Choroid plexus epithelial cell (primary cell): ENCODE results near the gene APC.

Experiments
- DNase-seq: peaks from one replicate; pipeline ENCODE4 v3.0.0-alpha.2; 2010; ENCODE audit warnings: low read depth
- H3K4me3 ChIP-seq: 2 replicates; pipeline ENCODE4 v1.5.1; 2011; ENCODE audit warnings: low read depth, mild to moderate bottlenecking, control low read depth, low read length, moderate library complexity
- CTCF ChIP-seq: conservative IDR thresholded peaks from 2 replicates; pipeline ENCODE4 v1.5.1; 2011; ENCODE audit warnings: low read depth, mild to moderate bottlenecking, control low read depth, inconsistent platforms, low read length, moderate library complexity

Gene APC

GRCh38 chr5:112869948-112870347 lies 132.3 kb downstream of the APC start:
- H3K4me3 ChIP-seq = no peak overlapping the region
- DNase-seq = no peak
- no peak for TF ChIP-seq CTCF

DNA sequence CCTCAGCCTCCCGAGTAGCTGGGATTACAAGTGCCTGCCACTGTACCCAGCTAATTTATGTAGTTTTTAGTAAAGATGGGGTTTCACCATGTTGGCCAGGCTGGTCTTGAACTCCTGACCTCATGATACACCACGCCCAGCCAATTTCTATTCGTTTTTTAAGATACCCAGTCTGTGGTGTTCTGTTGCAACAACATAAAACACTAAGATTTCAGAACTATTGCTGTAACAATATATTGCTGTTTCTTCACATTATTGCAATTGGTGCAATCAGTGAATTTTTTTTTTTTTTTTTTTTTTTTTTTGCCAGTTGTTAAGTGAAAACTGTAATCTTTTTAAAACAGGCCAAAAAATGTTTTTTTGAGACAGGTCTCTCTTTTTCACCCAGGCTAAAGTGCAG lies 133.3 kb downstream of the APC start:
- TF ChIP-seq CTCF = no peak
- no peak overlapping the region for H3K4me3 ChIP-seq
- no peak for DNase-seq

- no peak overlapping the region for H3K4me3 ChIP-seq
- TF ChIP-seq CTCF = no peak
- DNase-seq = no peak
Observed at GRCh38 chr5:112876362-112876761, 138.7 kb downstream of the APC start.

GRCh38 chr5:112878101-112878500 lies 140.4 kb downstream of the APC start:
- no peak overlapping the region for H3K4me3 ChIP-seq
- DNase-seq = no peak
- no peak for TF ChIP-seq CTCF

DNA sequence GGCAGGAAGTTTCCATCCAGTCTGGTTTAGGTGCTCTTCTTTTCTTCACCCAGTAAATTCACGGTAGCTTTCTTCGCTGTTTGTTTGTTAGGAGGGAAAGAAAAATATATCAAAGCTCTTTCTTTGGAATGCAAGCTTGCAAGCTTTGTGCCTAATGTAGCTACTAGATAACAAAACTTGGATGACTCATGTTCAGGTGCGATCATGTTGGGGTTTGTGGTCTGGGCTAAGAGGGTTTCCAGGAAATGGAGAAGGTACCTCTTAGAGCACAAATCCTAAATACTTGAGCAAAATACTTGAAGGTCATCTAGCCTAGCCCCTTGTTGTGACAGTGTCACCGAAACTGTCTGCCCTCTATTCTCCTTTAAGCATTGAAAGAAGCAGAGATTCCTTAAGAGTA lies 141.1 kb downstream of the APC start:
- TF ChIP-seq CTCF = no peak
- peak; percentile 67 for DNase-seq
- no peak overlapping the region for H3K4me3 ChIP-seq

GRCh38 chr5:112880219-112880964 lies 142.7 kb downstream of the APC start:
- DNase-seq = no peak
- H3K4me3 ChIP-seq = no peak overlapping the region
- no peak for TF ChIP-seq CTCF

GRCh38 chr5:112883192-112883591 lies 145.5 kb downstream of the APC start:
- TF ChIP-seq CTCF = no peak
- no peak for DNase-seq
- no peak overlapping the region for H3K4me3 ChIP-seq
